Mesothelial cell of epicardium (in vitro differentiated cells): Measurements from ENCODE around the gene FAM20C. TPM values are rescaled to one million over a fixed set of nuclear protein-coding genes. Genes with fewer than 3 reads are reported as not detected.

Source experiments
- DNase-seq, 2 experiments: peaks; one replicate each; pipeline ENCODE4 v3.0.0; 2021; ENCODE audit warnings: low spot score in 2 of 2; ENCODE audit not compliant: unreplicated experiment in 2 of 2
- H3K27ac Mint-ChIP-seq: 2 replicates; pipeline ENCODE4 v1.8.0; 2021; ENCODE audit warnings: mixed read lengths
- H3K27me3 Mint-ChIP-seq: 2 replicates; pipeline ENCODE4 v1.8.0; 2021; ENCODE audit warnings: low read depth, mixed read lengths
- H3K36me3 Mint-ChIP-seq: 2 replicates; pipeline ENCODE4 v1.8.0; 2021; ENCODE audit warnings: mixed read lengths
- H3K4me1 Mint-ChIP-seq: 2 replicates; pipeline ENCODE4 v1.8.0; 2021; ENCODE audit warnings: mixed read lengths
- H3K4me3 Mint-ChIP-seq: 2 replicates; pipeline ENCODE4 v1.8.0; 2021; ENCODE audit warnings: mild to moderate bottlenecking, moderate library complexity, mixed read lengths
- H3K9me3 Mint-ChIP-seq: 2 replicates; pipeline ENCODE4 v1.8.0; 2021; ENCODE audit warnings: mixed read lengths
- CTCF ChIP-seq: fragments of 200-600 bp; sonication (generic); IDR thresholded peaks from one replicate; pipeline ENCODE4 v1.5.0; 2021; ENCODE audit warnings: antibody characterized with exemption; ENCODE audit not compliant: unreplicated experiment
- total RNA-seq: library from RNA; stranded (reverse); gene quantifications from 3 replicates; pipeline ENCODE4 v1.2.1, GENCODE V29; 2021

FAM20C gene
- total RNA-seq, 1 donor from 2014 or later, result 17.8 TPM

- Mint-ChIP-seq H3K4me1 (no peaks in the 10 kb centered on the region), H3K9me3 (no peaks in the 10 kb centered on the region), H3K27ac (no peak overlapping the region), H3K4me3 (no peak overlapping the region), H3K27me3 (peaks cover 78% of the 10 kb centered on the region), H3K36me3 (no peaks in the 10 kb centered on the region)
- TF ChIP-seq CTCF, result no peak
- no peak for DNase-seq
Measured at GRCh38 chr7:282621-283020, 90.2 kb downstream of the FAM20C start.

- peaks cover 82% of the 10 kb centered on the region for H3K27me3 Mint-ChIP-seq
Measured at GRCh38 chr7:284762-285722, 92.7 kb downstream of the FAM20C start.

DNA sequence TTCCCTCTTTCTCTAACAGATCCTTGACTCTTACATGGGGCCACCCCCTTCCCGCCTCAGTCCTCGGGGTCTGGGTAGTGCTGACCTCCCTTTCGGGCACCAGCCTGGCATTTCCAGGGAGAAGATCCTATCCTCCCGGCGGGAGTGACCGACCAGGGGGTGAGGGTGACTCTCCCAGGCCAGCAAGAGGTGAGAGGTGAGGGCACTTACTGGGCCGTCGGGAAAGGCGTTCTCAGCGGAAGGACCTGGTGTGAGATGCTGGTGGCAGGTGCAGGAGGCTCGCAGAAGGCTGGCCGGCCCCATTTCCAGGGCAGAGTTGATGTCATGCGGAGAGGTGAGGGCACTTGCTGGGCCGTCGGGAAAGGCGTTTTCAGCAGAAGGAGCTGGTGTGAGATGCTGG lies 93.4 kb downstream of the FAM20C start:
- Mint-ChIP-seq H3K9me3 (no peaks in the 10 kb centered on the region), H3K4me3 (no peak overlapping the region), H3K36me3 (no peaks in the 10 kb centered on the region), H3K27me3 (peaks cover 81% of the 10 kb centered on the region), H3K4me1 (peaks cover 3% of the 10 kb centered on the region), H3K27ac (no peak overlapping the region)
- no peak for DNase-seq
- no peak for TF ChIP-seq CTCF

More at GRCh38 chr7:284762-285722, 92.7 kb downstream of the FAM20C start:
- H3K27ac Mint-ChIP-seq, result no peak overlapping the region
- no peaks in the 10 kb centered on the region for H3K9me3 Mint-ChIP-seq
- no peaks in the 10 kb centered on the region for H3K36me3 Mint-ChIP-seq
- peaks cover 3% of the 10 kb centered on the region for H3K4me1 Mint-ChIP-seq
- TF ChIP-seq CTCF, result no peak
- DNase-seq, result no peak
- no peak overlapping the region for H3K4me3 Mint-ChIP-seq

GRCh38 chr7:286266-286665 lies 93.9 kb downstream of the FAM20C start:
- H3K27ac Mint-ChIP-seq, result no peak overlapping the region
- no peak for DNase-seq
- no peaks in the 10 kb centered on the region for H3K9me3 Mint-ChIP-seq
- TF ChIP-seq CTCF, result no peak
- H3K4me3 Mint-ChIP-seq, result no peak overlapping the region
- H3K36me3 Mint-ChIP-seq, result no peaks in the 10 kb centered on the region
- H3K27me3 Mint-ChIP-seq, result peaks cover 77% of the 10 kb centered on the region
- peaks cover 3% of the 10 kb centered on the region for H3K4me1 Mint-ChIP-seq

DNA sequence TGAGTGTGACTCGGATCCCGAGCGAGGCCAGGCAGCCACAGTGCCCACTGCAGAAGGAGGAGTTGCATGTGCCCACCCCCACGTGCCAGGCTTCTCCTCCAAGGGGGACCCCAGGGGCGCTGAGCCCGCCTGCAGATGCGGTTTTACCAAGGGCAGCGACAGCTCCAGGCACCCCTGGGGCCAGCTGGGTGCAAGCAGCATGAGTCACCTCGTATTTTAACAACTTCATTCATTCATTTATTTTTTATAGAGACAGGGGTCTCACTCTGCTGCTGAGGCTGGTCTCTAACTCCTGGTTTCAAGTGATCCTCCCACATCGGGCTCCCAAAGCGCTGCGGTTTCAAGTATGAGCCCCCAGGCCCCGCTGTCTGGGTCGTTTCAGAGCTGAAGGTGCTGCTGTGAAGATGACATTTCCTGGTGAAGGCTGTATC lies 96.3 kb downstream of the FAM20C start:
- H3K4me1 Mint-ChIP-seq, result peaks cover 3% of the 10 kb centered on the region
- TF ChIP-seq CTCF, result no peak
- peaks cover 85% of the 10 kb centered on the region for H3K27me3 Mint-ChIP-seq
- H3K36me3 Mint-ChIP-seq, result no peaks in the 10 kb centered on the region
- no peak overlapping the region for H3K27ac Mint-ChIP-seq
- DNase-seq, result no peak
- H3K9me3 Mint-ChIP-seq, result no peaks in the 10 kb centered on the region
- H3K4me3 Mint-ChIP-seq, result no peak overlapping the region
